WTC11 (cell line): Measurements from ENCODE around the gene ZNF235.

Experiments
- CREM ChIP-seq: sonication (generic); formaldehyde crosslinking; IDR thresholded peaks from 2 replicates; pipeline ENCODE4 v1.8.1; 2022; ENCODE audit warnings: mild to moderate bottlenecking, missing genetic modification reagents, moderate library complexity
- CTCF ChIP-seq: fragments of 200-600 bp; IDR thresholded peaks from 2 replicates; pipeline ENCODE4 v1.8.0; 2022; ENCODE audit warnings: antibody characterized with exemption
- E2F5 ChIP-seq: sonication (generic); formaldehyde crosslinking; IDR thresholded peaks from 2 replicates; pipeline ENCODE4 v1.8.1; 2022; ENCODE audit warnings: mild to moderate bottlenecking, moderate library complexity, missing genetic modification reagents
- GRHL2 ChIP-seq: fragments of 250-450 bp; sonication (Bioruptor Pico); IDR thresholded peaks from 2 replicates; pipeline ENCODE4 v1.8.0; 2022; ENCODE audit warnings: mild to moderate bottlenecking, moderate library complexity; ENCODE audit not compliant: insufficient replicate concordance, severe bottlenecking
- HMGXB4 ChIP-seq: sonication (generic); formaldehyde crosslinking; IDR thresholded peaks from 2 replicates; pipeline ENCODE4 v1.8.1; 2023; ENCODE audit warnings: mild to moderate bottlenecking, moderate library complexity, missing genetic modification reagents
- MAX ChIP-seq: sonication (generic); formaldehyde crosslinking; IDR thresholded peaks from 2 replicates; pipeline ENCODE4 v1.8.0; 2022; ENCODE audit warnings: mild to moderate bottlenecking, missing genetic modification reagents
- SMAD3 ChIP-seq: sonication (generic); formaldehyde crosslinking; IDR thresholded peaks from 2 replicates; pipeline ENCODE4 v1.8.0; 2022; ENCODE audit warnings: missing genetic modification reagents, mild to moderate bottlenecking, borderline replicate concordance
- TP53 ChIP-seq: sonication (generic); formaldehyde crosslinking; IDR thresholded peaks from 2 replicates; pipeline ENCODE4 v1.8.1; 2023; ENCODE audit warnings: mild to moderate bottlenecking, missing genetic modification reagents
- ZNF121 ChIP-seq: sonication (generic); formaldehyde crosslinking; IDR thresholded peaks from 2 replicates; pipeline ENCODE4 v1.8.0; 2023; ENCODE audit warnings: missing genetic modification reagents
- ZNF281 ChIP-seq: sonication (generic); formaldehyde crosslinking; IDR thresholded peaks from 2 replicates; pipeline ENCODE4 v1.8.0; 2023; ENCODE audit warnings: mild to moderate bottlenecking, missing genetic modification reagents

- TF ChIP-seq CTCF (no peak), CREM (CRISPR knock-in tag) (no peak), E2F5 (CRISPR knock-in tag) (no peak), MAX (CRISPR knock-in tag) (no peak), ZNF281 (CRISPR knock-in tag) (no peak), ZNF121 (CRISPR knock-in tag) (no peak), SMAD3 (CRISPR knock-in tag) (no peak), TP53 (CRISPR knock-in tag) (no peak), HMGXB4 (CRISPR knock-in tag) (no peak), GRHL2 (CRISPR knock-in tag) (no peak)
These were observed 26.6 kb downstream of the ZNF235 start for GRCh38 chr19:44278181-44278690.
